ENCODE results near the gene ZNF827.

The ZNF827 gene

GRCh38 chr4:145860897-145861296, 77.7 kb downstream of the ZNF827 start:
- H3K4me1 Mint-ChIP-seq (ENCODE audit: low read depth in 2 of 2), result peaks cover 4 to 6% of the 10 kb centered on the region in 2 donors
- H3K4me3 Mint-ChIP-seq, result no peak overlapping the region
- DNase-seq (no peak), ATAC-seq (replicated peaks) (no peak)
- H3K9me3 Mint-ChIP-seq, result no peaks in the 10 kb centered on the region
- H3K36me3 Mint-ChIP-seq (ENCODE audit: insufficient read depth), result peaks cover 8% of the 10 kb centered on the region
- no peaks in the 10 kb centered on the region for H3K27me3 Mint-ChIP-seq
- H3K27ac Mint-ChIP-seq, result peak overlapping the region in 1 of 2 donors; percentile 60

DNA sequence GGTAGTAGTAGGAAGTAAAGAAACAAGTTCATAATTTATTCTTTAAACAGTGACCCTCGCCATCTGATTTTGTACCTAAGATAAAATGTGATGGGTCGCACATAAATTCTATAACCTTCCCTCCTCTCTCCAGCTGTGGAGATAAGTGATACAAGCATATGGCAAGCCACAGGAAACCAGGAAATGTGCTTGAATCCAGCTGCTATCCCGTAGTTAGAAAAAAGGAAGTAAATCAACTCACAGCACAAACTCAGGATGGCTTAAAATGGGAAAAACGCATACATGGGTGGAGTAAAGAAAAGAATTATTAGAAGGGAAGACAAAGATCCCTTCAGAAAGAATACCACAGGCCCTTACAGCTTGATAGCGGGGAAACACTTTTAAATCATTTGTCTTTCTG, 78.2 kb downstream of the ZNF827 start:
- ATAC-seq (replicated peaks) (no peak), DNase-seq (no peak)
- Mint-ChIP-seq H3K36me3 (ENCODE audit: insufficient read depth) (peaks cover 8% of the 10 kb centered on the region), H3K27ac (peak overlapping the region in 1 of 2 donors; percentile 60), H3K4me3 (no peak overlapping the region), H3K27me3 (no peaks in the 10 kb centered on the region), H3K9me3 (no peaks in the 10 kb centered on the region), H3K4me1 (ENCODE audit: low read depth in 2 of 2) (peaks cover under 1 to 2% of the 10 kb centered on the region in 2 donors)

GRCh38 chr4:145859926-145860325, 78.7 kb downstream of the ZNF827 start:
- no peak for DNase-seq
- Mint-ChIP-seq H3K36me3 (ENCODE audit: insufficient read depth) (peaks cover 8% of the 10 kb centered on the region), H3K4me3 (no peak overlapping the region), H3K9me3 (no peaks in the 10 kb centered on the region), H3K27me3 (no peaks in the 10 kb centered on the region), H3K4me1 (ENCODE audit: low read depth in 2 of 2) (no peaks in the 10 kb centered on the region), H3K27ac (no peak overlapping the region)
- ATAC-seq (replicated peaks), result no peak

- H3K27me3 Mint-ChIP-seq, result no peaks in the 10 kb centered on the region
- H3K36me3 Mint-ChIP-seq (ENCODE audit: insufficient read depth), result peaks cover 8% of the 10 kb centered on the region
- no peaks in the 10 kb centered on the region for H3K4me1 Mint-ChIP-seq (ENCODE audit: low read depth in 2 of 2)
- ATAC-seq (replicated peaks), result no peak
- peak overlapping the region in 1 of 2 donors; percentile 20 for H3K27ac Mint-ChIP-seq
- H3K9me3 Mint-ChIP-seq, result no peaks in the 10 kb centered on the region
- H3K4me3 Mint-ChIP-seq, result no peak overlapping the region
- no peak for DNase-seq
Observed at GRCh38 chr4:145859426-145859825, 79.2 kb downstream of the ZNF827 start.

- Mint-ChIP-seq H3K36me3 (ENCODE audit: insufficient read depth) (peaks cover 4% of the 10 kb centered on the region), H3K27ac (peak overlapping the region in 1 of 2 donors; percentile 63), H3K4me3 (no peak overlapping the region), H3K27me3 (no peaks in the 10 kb centered on the region), H3K9me3 (no peaks in the 10 kb centered on the region), H3K4me1 (ENCODE audit: low read depth in 2 of 2) (peaks cover 5 to 7% of the 10 kb centered on the region in 2 donors)
- no peak for DNase-seq
- no peak for ATAC-seq (replicated peaks)
Observed at GRCh38 chr4:145852256-145852839, 86.3 kb downstream of the ZNF827 start.

DNA sequence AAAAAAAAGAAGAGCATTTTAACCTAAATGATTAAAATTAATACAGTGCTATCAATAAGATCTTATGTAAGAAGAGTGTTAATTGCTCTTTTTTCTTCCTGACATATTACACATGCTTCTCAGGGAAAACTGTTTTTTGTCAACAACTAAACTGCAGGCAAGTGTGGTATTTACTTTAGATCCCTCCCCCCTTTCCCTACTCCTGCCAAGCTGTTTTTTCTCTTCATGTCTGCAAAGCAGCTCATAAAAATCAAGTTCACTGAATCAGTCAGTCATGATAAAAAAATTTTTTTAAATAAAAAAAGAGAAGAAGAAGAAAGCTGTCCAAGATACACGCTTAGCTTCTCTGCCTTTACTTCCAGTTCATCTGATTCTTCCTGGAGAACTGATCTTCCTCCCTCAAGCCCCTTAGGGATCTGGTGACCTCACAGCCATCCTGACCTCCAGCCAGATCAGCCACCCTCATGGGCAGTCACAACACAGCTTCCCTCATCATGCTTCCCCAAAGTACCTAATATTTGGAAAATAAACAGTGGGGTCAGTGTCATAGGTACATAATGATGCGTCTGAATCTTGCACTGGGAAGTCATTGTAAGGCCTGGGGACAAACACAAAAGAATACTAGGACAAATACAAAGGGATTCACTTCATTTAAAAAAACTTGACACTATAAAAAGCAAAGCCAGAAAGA, 87.0 kb downstream of the ZNF827 start:
- H3K27ac Mint-ChIP-seq, result peak overlapping the region in 1 of 2 donors; percentile 63
- no peak overlapping the region for H3K4me3 Mint-ChIP-seq

DNA sequence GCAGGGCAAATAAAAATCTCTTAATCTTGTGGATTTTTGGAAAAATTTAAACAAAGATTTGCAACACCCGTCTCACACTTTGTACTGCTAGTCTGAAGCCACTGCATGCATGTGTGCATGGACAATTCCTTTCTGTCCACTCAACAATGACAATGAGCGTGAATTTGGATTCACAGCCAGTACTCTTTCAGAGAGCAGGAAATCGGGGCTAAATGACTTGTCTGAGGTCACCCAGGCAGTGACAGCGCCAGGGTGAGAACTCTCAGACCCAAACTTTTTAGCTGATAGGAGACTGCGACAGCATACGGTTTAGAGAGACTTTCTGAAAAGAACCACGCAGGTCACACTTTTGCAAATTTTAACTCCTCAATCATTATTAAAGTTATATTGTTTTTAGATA, 90.9 kb downstream of the ZNF827 start:
- Mint-ChIP-seq H3K27ac (peak overlapping the region in 1 of 2 donors; percentile 38), H3K4me3 (no peak overlapping the region), H3K36me3 (ENCODE audit: insufficient read depth) (peaks cover 17% of the 10 kb centered on the region), H3K27me3 (no peaks in the 10 kb centered on the region), H3K9me3 (no peaks in the 10 kb centered on the region), H3K4me1 (ENCODE audit: low read depth in 2 of 2) (peaks cover 11 to 18% of the 10 kb centered on the region in 2 donors)
- ATAC-seq (replicated peaks), result no peak
- DNase-seq, result no peak

More for the DNA sequence above, 87.0 kb downstream of the ZNF827 start:
- no peaks in the 10 kb centered on the region for H3K9me3 Mint-ChIP-seq
- peaks cover 5 to 7% of the 10 kb centered on the region in 2 donors for H3K4me1 Mint-ChIP-seq (ENCODE audit: low read depth in 2 of 2)
- H3K27me3 Mint-ChIP-seq, result no peaks in the 10 kb centered on the region
- DNase-seq (no peak), ATAC-seq (replicated peaks) (no peak)
- peaks cover 6% of the 10 kb centered on the region for H3K36me3 Mint-ChIP-seq (ENCODE audit: insufficient read depth)

DNA sequence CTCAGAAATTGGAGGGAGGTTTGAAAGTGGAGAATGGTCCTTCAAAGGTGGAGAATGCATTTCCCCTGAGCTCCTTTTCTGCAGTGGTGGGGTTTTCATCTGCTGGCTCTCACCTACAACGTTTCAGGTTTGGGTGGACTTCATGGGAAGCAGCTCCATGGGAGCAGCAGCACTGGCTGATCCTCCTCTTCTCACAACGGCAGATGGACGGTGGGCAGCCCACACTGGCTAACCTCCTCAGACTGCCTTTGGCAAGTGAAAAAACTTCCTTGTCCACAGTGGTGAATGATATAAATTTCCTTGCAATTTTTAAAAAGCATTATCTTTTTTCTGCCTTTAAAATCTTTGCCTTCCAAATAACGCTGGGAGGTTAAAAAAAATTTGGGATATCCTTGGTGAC, 93.5 kb downstream of the ZNF827 start:
- DNase-seq (no peak), ATAC-seq (replicated peaks) (no peak)
- H3K4me1 Mint-ChIP-seq (ENCODE audit: low read depth in 2 of 2), result peaks cover 11 to 13% of the 10 kb centered on the region in 2 donors
- no peak overlapping the region for H3K27ac Mint-ChIP-seq
- H3K27me3 Mint-ChIP-seq, result no peaks in the 10 kb centered on the region
- peaks cover 15% of the 10 kb centered on the region for H3K36me3 Mint-ChIP-seq (ENCODE audit: insufficient read depth)
- no peaks in the 10 kb centered on the region for H3K9me3 Mint-ChIP-seq
- H3K4me3 Mint-ChIP-seq, result no peak overlapping the region

- no peak for DNase-seq
- Mint-ChIP-seq H3K36me3 (ENCODE audit: insufficient read depth) (peaks cover 14% of the 10 kb centered on the region), H3K4me1 (ENCODE audit: low read depth in 2 of 2) (peaks cover 11 to 13% of the 10 kb centered on the region in 2 donors), H3K9me3 (no peaks in the 10 kb centered on the region), H3K4me3 (no peak overlapping the region), H3K27me3 (no peaks in the 10 kb centered on the region), H3K27ac (peak overlapping the region; percentile 88 to 91)
- ATAC-seq (replicated peaks), result no peak
Observed at GRCh38 chr4:145843639-145844038, 95.0 kb downstream of the ZNF827 start.

DNA sequence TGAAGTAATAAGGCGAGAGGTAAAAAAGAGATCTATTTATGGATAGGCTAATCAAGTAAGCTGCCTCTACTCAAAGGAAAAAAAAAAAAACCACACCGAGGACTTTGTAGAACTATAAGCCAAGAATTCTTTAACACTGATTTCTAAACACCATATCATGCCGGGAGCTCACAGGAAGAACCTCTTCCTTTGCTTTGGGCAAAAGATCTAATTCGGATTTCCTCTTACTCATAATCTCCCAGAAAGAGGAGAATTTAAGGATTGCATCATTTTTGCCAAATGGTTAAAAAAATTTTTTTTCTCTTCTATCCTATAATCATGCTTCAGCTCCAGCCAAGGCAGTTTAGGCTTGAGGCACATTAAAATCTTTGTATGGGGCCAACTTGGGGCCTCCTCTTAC, 95.5 kb downstream of the ZNF827 start:
- H3K4me3 Mint-ChIP-seq, result no peak overlapping the region
- peaks cover 14% of the 10 kb centered on the region for H3K36me3 Mint-ChIP-seq (ENCODE audit: insufficient read depth)
- ATAC-seq (replicated peaks) (no peak), DNase-seq (no peak)
- peaks cover 11 to 13% of the 10 kb centered on the region in 2 donors for H3K4me1 Mint-ChIP-seq (ENCODE audit: low read depth in 2 of 2)
- H3K27me3 Mint-ChIP-seq, result no peaks in the 10 kb centered on the region
- no peaks in the 10 kb centered on the region for H3K9me3 Mint-ChIP-seq
- peak overlapping the region; percentile 88 to 91 for H3K27ac Mint-ChIP-seq

DNA sequence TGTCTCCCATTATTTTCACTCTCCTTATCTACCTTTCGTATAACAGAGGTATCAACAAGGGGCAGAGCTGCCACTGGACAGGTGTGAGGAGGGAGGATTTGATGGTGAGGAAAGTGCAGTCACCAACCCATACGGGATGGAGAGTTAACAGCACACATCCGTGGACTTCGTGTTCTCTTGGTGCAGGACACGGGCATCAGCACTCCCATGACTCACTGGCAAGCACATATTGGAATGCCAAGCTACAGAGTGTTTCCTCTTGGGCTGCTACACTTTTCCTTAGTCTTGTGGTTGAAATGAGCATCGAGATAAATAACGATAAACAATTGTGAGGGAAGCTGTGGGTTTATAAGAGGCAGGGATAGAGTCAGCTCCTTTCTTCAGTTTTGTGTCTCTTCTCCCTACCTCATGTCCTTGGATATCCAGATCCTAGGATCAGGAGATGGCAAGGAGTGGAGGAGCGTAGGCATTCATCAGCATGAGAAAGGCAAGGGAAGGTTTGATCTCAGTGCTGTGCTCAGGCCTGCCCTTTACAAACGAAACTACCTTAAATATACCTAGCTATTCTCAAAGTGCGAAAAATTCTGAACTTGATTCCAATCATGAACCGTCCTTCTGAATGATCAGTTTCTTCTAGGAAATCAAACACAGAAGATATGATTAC, 96.3 kb downstream of the ZNF827 start:
- Mint-ChIP-seq H3K4me1 (ENCODE audit: low read depth in 2 of 2) (peaks cover 11 to 13% of the 10 kb centered on the region in 2 donors), H3K4me3 (no peak overlapping the region), H3K27me3 (no peaks in the 10 kb centered on the region), H3K27ac (peak overlapping the region in 1 of 2 donors; percentile 49), H3K36me3 (ENCODE audit: insufficient read depth) (peaks cover 14% of the 10 kb centered on the region), H3K9me3 (no peaks in the 10 kb centered on the region)
- no peak for DNase-seq
- ATAC-seq (replicated peaks), result no peak

DNA sequence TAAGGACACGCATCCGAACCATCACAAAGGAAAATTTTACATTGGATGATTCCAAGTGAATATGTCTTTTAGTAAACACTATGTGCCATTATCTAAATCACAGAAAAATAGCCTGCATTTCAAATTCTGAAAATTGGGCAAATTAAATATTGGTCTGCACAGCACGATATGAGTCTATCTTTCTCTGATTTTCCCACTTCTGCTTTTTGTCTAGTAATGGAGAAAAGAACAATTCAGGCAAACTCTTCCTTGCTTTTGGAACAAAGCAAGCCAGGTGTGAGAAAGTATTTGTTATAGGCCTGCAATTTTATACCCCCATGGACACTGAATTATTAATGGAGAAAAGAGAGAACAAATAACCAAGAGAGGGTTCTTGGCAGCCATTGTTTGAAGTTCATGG, 97.8 kb downstream of the ZNF827 start:
- ATAC-seq (replicated peaks) (no peak), DNase-seq (no peak)
- Mint-ChIP-seq H3K9me3 (no peaks in the 10 kb centered on the region), H3K27ac (no peak overlapping the region), H3K36me3 (ENCODE audit: insufficient read depth) (peaks cover 11% of the 10 kb centered on the region), H3K4me3 (no peak overlapping the region), H3K4me1 (ENCODE audit: low read depth in 2 of 2) (peaks cover 11 to 13% of the 10 kb centered on the region in 2 donors), H3K27me3 (no peaks in the 10 kb centered on the region)

- H3K4me1 Mint-ChIP-seq (ENCODE audit: low read depth in 2 of 2), result peaks cover 11 to 13% of the 10 kb centered on the region in 2 donors
- no peak overlapping the region for H3K4me3 Mint-ChIP-seq
- no peaks in the 10 kb centered on the region for H3K27me3 Mint-ChIP-seq
- ATAC-seq (replicated peaks) (peak; percentile 88), DNase-seq (peak in 1 of 3 experiments; percentile 6)
- no peaks in the 10 kb centered on the region for H3K9me3 Mint-ChIP-seq
- no peak overlapping the region for H3K27ac Mint-ChIP-seq
- H3K36me3 Mint-ChIP-seq (ENCODE audit: insufficient read depth), result peaks cover 6% of the 10 kb centered on the region
Observed at GRCh38 chr4:145840162-145840768, 98.4 kb downstream of the ZNF827 start.
